IPS-NIHi7 (cell line): ENCODE results near the gene PKN3.
A peak's percentile ranks its signal among the peaks of the same experiment; 100 is the strongest.
"Not testable (repeated sequence)": the region's sequence is repeated elsewhere in the genome, so short reads cannot be mapped to it uniquely, and the experiment has no call there.

Source experiments
- DNase-seq: peaks from one replicate; pipeline ENCODE4 v3.0.0; 2012; ENCODE audit warnings: mixed read lengths; ENCODE audit errors: extremely low spot score

Gene PKN3

GRCh38 chr9:128693738-128694137 lies 8.6 kb upstream of the PKN3 start:
- DNase-seq, result not testable (repeated sequence)

- DNase-seq, result no peak
These were observed 8.0 kb upstream of the PKN3 start for GRCh38 chr9:128694344-128694743.

- no peak for DNase-seq
These were observed 5.2 kb upstream of the PKN3 start for GRCh38 chr9:128696923-128697707.

GRCh38 chr9:128699096-128699795 lies 3.1 kb upstream of the PKN3 start:
- DNase-seq, result not testable (repeated sequence)

GRCh38 chr9:128701227-128701854 lies 962 bp upstream of the PKN3 start:
- DNase-seq, result no peak

GRCh38 chr9:128702949-128703615 lies 779 bp downstream of the PKN3 start:
- peak; percentile 59 for DNase-seq

GRCh38 chr9:128703616-128704355 lies 1.5 kb downstream of the PKN3 start:
- DNase-seq, result no peak

GRCh38 chr9:128704356-128704670 lies 2.0 kb downstream of the PKN3 start:
- no peak for DNase-seq

- DNase-seq, result no peak
These were observed 3.0 kb downstream of the PKN3 start for GRCh38 chr9:128705051-128705965.

GRCh38 chr9:128706045-128706444 lies 3.7 kb downstream of the PKN3 start:
- DNase-seq, result no peak

- no peak for DNase-seq
These were observed 4.5 kb downstream of the PKN3 start for GRCh38 chr9:128706671-128707381.

- DNase-seq, result no peak
These were observed 5.1 kb downstream of the PKN3 start for GRCh38 chr9:128707446-128707845.

GRCh38 chr9:128712451-128713410 lies 10.4 kb downstream of the PKN3 start:
- no peak for DNase-seq

- DNase-seq, result no peak
These were observed 11.1 kb downstream of the PKN3 start for GRCh38 chr9:128713411-128713780.

- DNase-seq, result no peak
These were observed 11.8 kb downstream of the PKN3 start for GRCh38 chr9:128713941-128714573.

- DNase-seq, result no peak
These were observed 12.5 kb downstream of the PKN3 start for GRCh38 chr9:128714586-128715435.

- no peak for DNase-seq
These were observed 13.1 kb downstream of the PKN3 start for GRCh38 chr9:128715436-128715750.
